WTC11 (cell line): Measurements from ENCODE around the gene DLGAP4. TPM values are rescaled to one million over a fixed set of nuclear protein-coding genes. Genes with fewer than 3 reads are reported as not detected.

Source experiments
- ATAC-seq: fragments of 200-7000 bp; cut with Tn5 transposase; 2 replicates; pipeline ENCODE4 v1.10.0; 2021; ENCODE audit warnings: mild to moderate bottlenecking, moderate library complexity
- CTCF ChIA-PET: fragments of 300-600 bp; sonication (Branson Sonifier 250); formaldehyde crosslinking; loops from one replicate; lab custom pipeline; 2021; ENCODE audit warnings: antibody characterized with exemption; lab: Charles Lee
- POLR2A ChIA-PET: fragments of 350-600 bp; sonication (Branson Sonifier 250); formaldehyde crosslinking; loops from one replicate; lab custom pipeline; 2021; ENCODE audit warnings: antibody characterized with exemption; lab: Charles Lee
- DNase-seq: peaks from one replicate; pipeline ENCODE4 v3.0.0; 2021; ENCODE audit warnings: low spot score
- H3K27ac Mint-ChIP-seq: 2 replicates; pipeline ENCODE4 v1.8.0; 2021; ENCODE audit warnings: mixed read lengths
- H3K27me3 Mint-ChIP-seq: 2 replicates; pipeline ENCODE4 v1.8.0; 2021; ENCODE audit warnings: low read depth, mild to moderate bottlenecking, moderate library complexity, mixed read lengths
- H3K36me3 Mint-ChIP-seq: 2 replicates; pipeline ENCODE4 v1.8.0; 2021; ENCODE audit warnings: mixed read lengths
- H3K4me1 Mint-ChIP-seq: 2 replicates; pipeline ENCODE4 v1.8.0; 2022; ENCODE audit warnings: mixed read lengths
- H3K4me3 Mint-ChIP-seq: 2 replicates; pipeline ENCODE4 v1.8.0; 2021; ENCODE audit warnings: mild to moderate bottlenecking, moderate library complexity, mixed read lengths
- H3K9me3 Mint-ChIP-seq: 2 replicates; pipeline ENCODE4 v1.8.0; 2021; ENCODE audit warnings: mixed read lengths
- ATF1 ChIP-seq: sonication (generic); formaldehyde crosslinking; IDR thresholded peaks from 2 replicates; pipeline ENCODE4 v1.8.1; 2023; ENCODE audit warnings: mild to moderate bottlenecking, moderate library complexity, missing genetic modification reagents
- CDX4 ChIP-seq: fragments of 250-450 bp; sonication (Bioruptor Pico); IDR thresholded peaks from 2 replicates; pipeline ENCODE4 v1.9.0; 2021; ENCODE audit warnings: moderate library complexity, mild to moderate bottlenecking, inconsistent platforms, borderline replicate concordance
- CREM ChIP-seq: sonication (generic); formaldehyde crosslinking; IDR thresholded peaks from 2 replicates; pipeline ENCODE4 v1.8.1; 2022; ENCODE audit warnings: mild to moderate bottlenecking, missing genetic modification reagents, moderate library complexity
- ESRRA ChIP-seq: sonication (generic); formaldehyde crosslinking; IDR thresholded peaks from 2 replicates; pipeline ENCODE4 v1.8.1; 2022; ENCODE audit warnings: mild to moderate bottlenecking, missing genetic modification reagents, borderline replicate concordance
- ETV6 ChIP-seq: sonication (generic); formaldehyde crosslinking; IDR thresholded peaks from 2 replicates; pipeline ENCODE4 v1.8.1; 2022; ENCODE audit warnings: mild to moderate bottlenecking, missing genetic modification reagents
- GRHL2 ChIP-seq: fragments of 250-450 bp; sonication (Bioruptor Pico); IDR thresholded peaks from 2 replicates; pipeline ENCODE4 v1.8.0; 2022; ENCODE audit warnings: mild to moderate bottlenecking, moderate library complexity; ENCODE audit not compliant: insufficient replicate concordance, severe bottlenecking
- GTF2I ChIP-seq: fragments of 250-450 bp; sonication (Bioruptor Pico); conservative IDR thresholded peaks from 2 replicates; pipeline ENCODE4 v1.4.0; 2021; ENCODE audit warnings: mild to moderate bottlenecking
- HMGA2 ChIP-seq: fragments of 250-450 bp; sonication (Bioruptor Pico); IDR thresholded peaks from 2 replicates; pipeline ENCODE4 v1.4.0; 2021; ENCODE audit warnings: mild to moderate bottlenecking, moderate library complexity
- HMGXB4 ChIP-seq: sonication (generic); formaldehyde crosslinking; IDR thresholded peaks from 2 replicates; pipeline ENCODE4 v1.8.1; 2023; ENCODE audit warnings: mild to moderate bottlenecking, moderate library complexity, missing genetic modification reagents
- IRF2 ChIP-seq: sonication (generic); formaldehyde crosslinking; IDR thresholded peaks from 2 replicates; pipeline ENCODE4 v1.8.0; 2022; ENCODE audit warnings: low read depth, missing genetic modification reagents, borderline replicate concordance
- MYBL2 ChIP-seq: sonication (generic); formaldehyde crosslinking; IDR thresholded peaks from 2 replicates; pipeline ENCODE4 v1.8.1; 2023; ENCODE audit warnings: mild to moderate bottlenecking, moderate library complexity, missing genetic modification reagents
- NR1H2 ChIP-seq: sonication (generic); formaldehyde crosslinking; IDR thresholded peaks from 2 replicates; pipeline ENCODE4 v1.9.0; 2021; ENCODE audit warnings: mild to moderate bottlenecking, moderate library complexity, missing genetic modification reagents
- SMAD3 ChIP-seq: sonication (generic); formaldehyde crosslinking; IDR thresholded peaks from 2 replicates; pipeline ENCODE4 v1.8.0; 2022; ENCODE audit warnings: missing genetic modification reagents, mild to moderate bottlenecking, borderline replicate concordance
- TEAD1 ChIP-seq: sonication (generic); formaldehyde crosslinking; IDR thresholded peaks from 2 replicates; pipeline ENCODE4 v1.8.0; 2022; ENCODE audit warnings: mild to moderate bottlenecking, missing genetic modification reagents
- TP53 ChIP-seq: sonication (generic); formaldehyde crosslinking; IDR thresholded peaks from 2 replicates; pipeline ENCODE4 v1.8.1; 2023; ENCODE audit warnings: mild to moderate bottlenecking, missing genetic modification reagents
- ZNF232 ChIP-seq: sonication (generic); formaldehyde crosslinking; IDR thresholded peaks from 2 replicates; pipeline ENCODE4 v1.8.0; 2022; ENCODE audit warnings: mild to moderate bottlenecking, missing genetic modification reagents
- ZNF281 ChIP-seq: sonication (generic); formaldehyde crosslinking; IDR thresholded peaks from 2 replicates; pipeline ENCODE4 v1.8.0; 2023; ENCODE audit warnings: mild to moderate bottlenecking, missing genetic modification reagents
- ZNF423 ChIP-seq: fragments of 250-450 bp; sonication (Bioruptor Pico); IDR thresholded peaks from 2 replicates; pipeline ENCODE4 v2.1.2; 2022; ENCODE audit warnings: mild to moderate bottlenecking, moderate library complexity
- total RNA-seq: library from RNA; stranded (reverse); gene quantifications from 3 replicates; pipeline ENCODE4 v1.2.3, GENCODE V29; 2021
- TF ChIP-seq, protein P1 (sequence below): fragments of 250-450 bp; sonication (Bioruptor Pico); IDR thresholded peaks from 2 replicates; pipeline ENCODE4 v1.9.0; 2021; ENCODE audit warnings: mild to moderate bottlenecking, borderline replicate concordance

The DLGAP4 gene
- total RNA-seq, 1 experiment from 2014 or later = 52.6 TPM

GRCh38 chr20:36259177-36260061 is 46.7 kb upstream of the DLGAP4 start:
- DNase-seq = no peak
- peaks cover 15% of the 10 kb centered on the region for H3K4me1 Mint-ChIP-seq
- TF ChIP-seq IRF2 (CRISPR knock-in tag) (no peak), ZNF281 (CRISPR knock-in tag) (no peak), CREM (no peak), HMGXB4 (CRISPR knock-in tag) (no peak), ZNF423 (CRISPR knock-in tag) (no peak), TEAD1 (CRISPR knock-in tag) (no peak), CDX4 (CRISPR knock-in tag) (no peak), GRHL2 (CRISPR knock-in tag) (no peak), ETV6 (no peak), NR1H2 (CRISPR knock-in tag) (no peak), ZNF232 (no peak), TP53 (no peak), ATF1 (no peak), SMAD3 (CRISPR knock-in tag) (no peak), HMGA2 (CRISPR knock-in tag) (no peak), MYBL2 (no peak), ESRRA (CRISPR knock-in tag) (no peak), GTF2I (CRISPR knock-in tag) (no peak)
- TF ChIP-seq, protein P1, sequence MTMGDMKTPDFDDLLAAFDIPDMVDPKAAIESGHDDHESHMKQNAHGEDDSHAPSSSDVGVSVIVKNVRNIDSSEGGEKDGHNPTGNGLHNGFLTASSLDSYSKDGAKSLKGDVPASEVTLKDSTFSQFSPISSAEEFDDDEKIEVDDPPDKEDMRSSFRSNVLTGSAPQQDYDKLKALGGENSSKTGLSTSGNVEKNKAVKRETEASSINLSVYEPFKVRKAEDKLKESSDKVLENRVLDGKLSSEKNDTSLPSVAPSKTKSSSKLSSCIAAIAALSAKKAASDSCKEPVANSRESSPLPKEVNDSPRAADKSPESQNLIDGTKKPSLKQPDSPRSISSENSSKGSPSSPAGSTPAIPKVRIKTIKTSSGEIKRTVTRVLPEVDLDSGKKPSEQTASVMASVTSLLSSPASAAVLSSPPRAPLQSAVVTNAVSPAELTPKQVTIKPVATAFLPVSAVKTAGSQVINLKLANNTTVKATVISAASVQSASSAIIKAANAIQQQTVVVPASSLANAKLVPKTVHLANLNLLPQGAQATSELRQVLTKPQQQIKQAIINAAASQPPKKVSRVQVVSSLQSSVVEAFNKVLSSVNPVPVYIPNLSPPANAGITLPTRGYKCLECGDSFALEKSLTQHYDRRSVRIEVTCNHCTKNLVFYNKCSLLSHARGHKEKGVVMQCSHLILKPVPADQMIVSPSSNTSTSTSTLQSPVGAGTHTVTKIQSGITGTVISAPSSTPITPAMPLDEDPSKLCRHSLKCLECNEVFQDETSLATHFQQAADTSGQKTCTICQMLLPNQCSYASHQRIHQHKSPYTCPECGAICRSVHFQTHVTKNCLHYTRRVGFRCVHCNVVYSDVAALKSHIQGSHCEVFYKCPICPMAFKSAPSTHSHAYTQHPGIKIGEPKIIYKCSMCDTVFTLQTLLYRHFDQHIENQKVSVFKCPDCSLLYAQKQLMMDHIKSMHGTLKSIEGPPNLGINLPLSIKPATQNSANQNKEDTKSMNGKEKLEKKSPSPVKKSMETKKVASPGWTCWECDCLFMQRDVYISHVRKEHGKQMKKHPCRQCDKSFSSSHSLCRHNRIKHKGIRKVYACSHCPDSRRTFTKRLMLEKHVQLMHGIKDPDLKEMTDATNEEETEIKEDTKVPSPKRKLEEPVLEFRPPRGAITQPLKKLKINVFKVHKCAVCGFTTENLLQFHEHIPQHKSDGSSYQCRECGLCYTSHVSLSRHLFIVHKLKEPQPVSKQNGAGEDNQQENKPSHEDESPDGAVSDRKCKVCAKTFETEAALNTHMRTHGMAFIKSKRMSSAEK (CRISPR knock-in tag) = no peak
- no peaks in the 10 kb centered on the region for H3K27me3 Mint-ChIP-seq
- ChIA-PET CTCF (interaction anchor here (0.9 to 3.3 kb wide), 8 partner anchors 14 to 180 kb away, joined by 3 to 18 read pairs (median 5); no protein-coding TSS in a partner anchor), POLR2A (no interaction called here)
- peaks cover 7% of the 10 kb centered on the region; the same call in 1 of the 2 replicates for H3K36me3 Mint-ChIP-seq
- no peak overlapping the region for H3K4me3 Mint-ChIP-seq
- H3K27ac Mint-ChIP-seq = peak overlapping the region; percentile 42
- H3K9me3 Mint-ChIP-seq = no peaks in the 10 kb centered on the region
- ATAC-seq = peak; percentile 60
